Esophagus muscularis mucosa (tissue), 4 donors: ENCODE results near the gene PFDN1.

Source experiments
- CTCF ChIP-seq, 3 experiments: fragments of 200-600 bp in 2 of 3; fragments of 450-650 bp in 1 of 3; sonication (generic) in 2 of 3; IDR thresholded peaks; one replicate each; pipeline ENCODE4 v1.5.1; 2017 to 2019; ENCODE audit warnings: antibody characterized with exemption in 3 of 3, mild to moderate bottlenecking in 2 of 3, moderate library complexity in 1 of 3
- EP300 ChIP-seq: sonication (generic); formaldehyde crosslinking; IDR thresholded peaks from one replicate; pipeline ENCODE4 v1.6.1; 2017; ENCODE audit warnings: antibody characterized with exemption
- POLR2A ChIP-seq: fragments of 450-650 bp; IDR thresholded peaks from one replicate; pipeline ENCODE4 v1.6.1; 2017; ENCODE audit warnings: antibody characterized with exemption, moderate library complexity, mild to moderate bottlenecking, low read depth

- TF ChIP-seq CTCF (IDR thresholded peaks at IDR 0.05) (no peak), EP300 (no peak), POLR2A (no peak)
Measured at GRCh38 chr5:140310434-140310833, 7.5 kb upstream of the PFDN1 start.
